Measurements from ENCODE around the gene PRC1.
"Not testable (repeated sequence)": the region's sequence is repeated elsewhere in the genome, so short reads cannot be mapped to it uniquely, and the experiment has no call there.

PRC1 gene

GRCh38 chr15:91022075-91022831, 27.9 kb upstream of the PRC1 start, which contains the start of gene VPS33B:
VPS33B (minus strand) TSS chr15:91022594; CDS start chr15:91022249, 345 bp downstream.
- Histone ChIP-seq H3K27me3 (ENCODE audit: control insufficient read depth, insufficient read depth, low read length) (no peaks in the 10 kb centered on the region), H3K27ac (ENCODE audit: low read depth, low read length) (peak within 1 kb of the TSS; percentile 67)

GRCh38 chr15:91021516-91022074, 27.3 kb upstream of the PRC1 start:
- peaks cover 10% of the 10 kb centered on the region for H3K36me3 ChIP-seq (ENCODE audit: control insufficient read depth, insufficient read depth, low read length)
- peaks cover 7% of the 10 kb centered on the region for H3K4me1 ChIP-seq (ENCODE audit: control insufficient read depth, insufficient read depth, low read length)
- H3K9ac ChIP-seq (ENCODE audit: low read depth, low read length), result peak overlapping the region; percentile 66
- H3K27ac ChIP-seq (ENCODE audit: low read depth, low read length), result peak overlapping the region; percentile 67
- H3K4me3 ChIP-seq (ENCODE audit: low read depth, low read length), result peak overlapping the region; percentile 75
- no peaks in the 10 kb centered on the region for H3K9me3 ChIP-seq (ENCODE audit: control insufficient read depth, insufficient read depth, low read length)
- H3K27me3 ChIP-seq (ENCODE audit: control insufficient read depth, insufficient read depth, low read length), result no peaks in the 10 kb centered on the region

More at GRCh38 chr15:91022075-91022831, 27.9 kb upstream of the PRC1 start, which contains the start of gene VPS33B:
- Histone ChIP-seq H3K36me3 (ENCODE audit: control insufficient read depth, insufficient read depth, low read length) (peaks cover 6% of the 10 kb centered on the region; the same call in 1 of the 2 replicates), H3K9me3 (ENCODE audit: control insufficient read depth, insufficient read depth, low read length) (no peaks in the 10 kb centered on the region), H3K4me3 (ENCODE audit: low read depth, low read length) (peak within 1 kb of the TSS; percentile 75), H3K9ac (ENCODE audit: low read depth, low read length) (peak within 1 kb of the TSS; percentile 66), H3K4me1 (ENCODE audit: control insufficient read depth, insufficient read depth, low read length) (peaks cover 7% of the 10 kb centered on the region)

- Histone ChIP-seq H3K36me3 (ENCODE audit: control insufficient read depth, insufficient read depth, low read length) (peaks cover 21% of the 10 kb centered on the region), H3K4me1 (ENCODE audit: control insufficient read depth, insufficient read depth, low read length) (peaks cover 7% of the 10 kb centered on the region), H3K27ac (ENCODE audit: low read depth, low read length) (no peak overlapping the region), H3K9me3 (ENCODE audit: control insufficient read depth, insufficient read depth, low read length) (no peaks in the 10 kb centered on the region), H3K4me3 (ENCODE audit: low read depth, low read length) (no peak overlapping the region), H3K27me3 (ENCODE audit: control insufficient read depth, insufficient read depth, low read length) (no peaks in the 10 kb centered on the region), H3K9ac (ENCODE audit: low read depth, low read length) (no peak overlapping the region)
Observed at GRCh38 chr15:91018158-91018557, 23.8 kb upstream of the PRC1 start.

- H3K9me3 ChIP-seq (ENCODE audit: control insufficient read depth, insufficient read depth, low read length), result no peaks in the 10 kb centered on the region
- no peak overlapping the region for H3K4me3 ChIP-seq (ENCODE audit: low read depth, low read length)
- no peaks in the 10 kb centered on the region for H3K27me3 ChIP-seq (ENCODE audit: control insufficient read depth, insufficient read depth, low read length)
- H3K36me3 ChIP-seq (ENCODE audit: control insufficient read depth, insufficient read depth, low read length), result peaks cover 25% of the 10 kb centered on the region
- no peak overlapping the region for H3K9ac ChIP-seq (ENCODE audit: low read depth, low read length)
- H3K4me1 ChIP-seq (ENCODE audit: control insufficient read depth, insufficient read depth, low read length), result peaks cover 7% of the 10 kb centered on the region
- H3K27ac ChIP-seq (ENCODE audit: low read depth, low read length), result no peak overlapping the region
Observed at GRCh38 chr15:91017716-91018115, 23.4 kb upstream of the PRC1 start.

GRCh38 chr15:91013701-91014100, 19.4 kb upstream of the PRC1 start:
- H3K4me1 ChIP-seq (ENCODE audit: control insufficient read depth, insufficient read depth, low read length); H3K9me3 ChIP-seq (ENCODE audit: control insufficient read depth, insufficient read depth, low read length); H3K27ac ChIP-seq (ENCODE audit: low read depth, low read length); H3K27me3 ChIP-seq (ENCODE audit: control insufficient read depth, insufficient read depth, low read length); H3K4me3 ChIP-seq (ENCODE audit: low read depth, low read length); H3K9ac ChIP-seq (ENCODE audit: low read depth, low read length): not testable (repeated sequence)
- peaks cover 50% of the 10 kb centered on the region for H3K36me3 ChIP-seq (ENCODE audit: control insufficient read depth, insufficient read depth, low read length)

- H3K27me3 ChIP-seq (ENCODE audit: control insufficient read depth, insufficient read depth, low read length), result no peaks in the 10 kb centered on the region
- no peak overlapping the region for H3K4me3 ChIP-seq (ENCODE audit: low read depth, low read length)
- H3K9me3 ChIP-seq (ENCODE audit: control insufficient read depth, insufficient read depth, low read length), result no peaks in the 10 kb centered on the region
- no peak overlapping the region for H3K27ac ChIP-seq (ENCODE audit: low read depth, low read length)
- peaks cover 69% of the 10 kb centered on the region for H3K36me3 ChIP-seq (ENCODE audit: control insufficient read depth, insufficient read depth, low read length)
- H3K4me1 ChIP-seq (ENCODE audit: control insufficient read depth, insufficient read depth, low read length), result no peaks in the 10 kb centered on the region
- no peak overlapping the region for H3K9ac ChIP-seq (ENCODE audit: low read depth, low read length)
Observed at GRCh38 chr15:91007266-91007665, 12.9 kb upstream of the PRC1 start.

GRCh38 chr15:91001209-91001608, 6.9 kb upstream of the PRC1 start:
- H3K4me3 ChIP-seq (ENCODE audit: low read depth, low read length), result no peak overlapping the region
- no peak overlapping the region for H3K9ac ChIP-seq (ENCODE audit: low read depth, low read length)
- H3K4me1 ChIP-seq (ENCODE audit: control insufficient read depth, insufficient read depth, low read length), result no peaks in the 10 kb centered on the region
- H3K27me3 ChIP-seq (ENCODE audit: control insufficient read depth, insufficient read depth, low read length), result no peaks in the 10 kb centered on the region
- peaks cover 71% of the 10 kb centered on the region for H3K36me3 ChIP-seq (ENCODE audit: control insufficient read depth, insufficient read depth, low read length)
- H3K9me3 ChIP-seq (ENCODE audit: control insufficient read depth, insufficient read depth, low read length), result no peaks in the 10 kb centered on the region
- H3K27ac ChIP-seq (ENCODE audit: low read depth, low read length), result no peak overlapping the region

- Histone ChIP-seq H3K9me3 (ENCODE audit: control insufficient read depth, insufficient read depth, low read length) (no peaks in the 10 kb centered on the region), H3K27ac (ENCODE audit: low read depth, low read length) (no peak overlapping the region), H3K27me3 (ENCODE audit: control insufficient read depth, insufficient read depth, low read length) (no peaks in the 10 kb centered on the region), H3K36me3 (ENCODE audit: control insufficient read depth, insufficient read depth, low read length) (peaks cover 46% of the 10 kb centered on the region), H3K9ac (ENCODE audit: low read depth, low read length) (no peak overlapping the region), H3K4me3 (ENCODE audit: low read depth, low read length) (no peak overlapping the region), H3K4me1 (ENCODE audit: control insufficient read depth, insufficient read depth, low read length) (no peaks in the 10 kb centered on the region)
Observed at GRCh38 chr15:90998737-90999136, 4.4 kb upstream of the PRC1 start.

- Histone ChIP-seq H3K36me3 (ENCODE audit: control insufficient read depth, insufficient read depth, low read length) (peaks cover 21% of the 10 kb centered on the region), H3K4me3 (ENCODE audit: low read depth, low read length) (peak overlapping the region; percentile 78), H3K27ac (ENCODE audit: low read depth, low read length) (peak overlapping the region; percentile 87), H3K9ac (ENCODE audit: low read depth, low read length) (peak overlapping the region; percentile 95), H3K27me3 (ENCODE audit: control insufficient read depth, insufficient read depth, low read length) (no peaks in the 10 kb centered on the region), H3K4me1 (ENCODE audit: control insufficient read depth, insufficient read depth, low read length) (no peaks in the 10 kb centered on the region), H3K9me3 (ENCODE audit: control insufficient read depth, insufficient read depth, low read length) (no peaks in the 10 kb centered on the region)
Observed at GRCh38 chr15:90994059-90994416, 297 bp downstream of the PRC1 start.

- Histone ChIP-seq H3K27me3 (ENCODE audit: control insufficient read depth, insufficient read depth, low read length) (no peaks in the 10 kb centered on the region), H3K36me3 (ENCODE audit: control insufficient read depth, insufficient read depth, low read length) (no peaks in the 10 kb centered on the region), H3K27ac (ENCODE audit: low read depth, low read length) (no peak overlapping the region), H3K9ac (ENCODE audit: low read depth, low read length) (no peak overlapping the region), H3K4me1 (ENCODE audit: control insufficient read depth, insufficient read depth, low read length) (no peaks in the 10 kb centered on the region), H3K9me3 (ENCODE audit: control insufficient read depth, insufficient read depth, low read length) (no peaks in the 10 kb centered on the region), H3K4me3 (ENCODE audit: low read depth, low read length) (no peak overlapping the region)
Observed at GRCh38 chr15:90991587-90992285, 2.6 kb downstream of the PRC1 start.

- H3K27ac ChIP-seq (ENCODE audit: low read depth, low read length), result no peak overlapping the region
- no peak overlapping the region for H3K4me3 ChIP-seq (ENCODE audit: low read depth, low read length)
- H3K27me3 ChIP-seq (ENCODE audit: control insufficient read depth, insufficient read depth, low read length), result no peaks in the 10 kb centered on the region
- H3K4me1 ChIP-seq (ENCODE audit: control insufficient read depth, insufficient read depth, low read length), result no peaks in the 10 kb centered on the region
- no peaks in the 10 kb centered on the region for H3K9me3 ChIP-seq (ENCODE audit: control insufficient read depth, insufficient read depth, low read length)
- no peak overlapping the region for H3K9ac ChIP-seq (ENCODE audit: low read depth, low read length)
- H3K36me3 ChIP-seq (ENCODE audit: control insufficient read depth, insufficient read depth, low read length), result no peaks in the 10 kb centered on the region; the same call in 1 of the 2 replicates
Observed at GRCh38 chr15:90990446-90990845, 3.9 kb downstream of the PRC1 start.

All from HUES48 (cell line).